Endothelial cell of umbilical vein (primary cell): ENCODE data around the gene MICALL2. TPM values are rescaled to one million over a fixed set of nuclear protein-coding genes. Genes with fewer than 3 reads are reported as not detected.

Experiments used
- BruUV-seq: library from RNA; stranded (reverse); fragments of 400-500 nt; replicated peaks from 2 replicates; lab custom pipeline; 2021; lab: Mats Ljungman, UMichigan
- CTCF ChIA-PET: fragments of 300-600, 350-600 bp; sonication (Branson Sonifier 250); formaldehyde crosslinking; loops from one replicate; lab custom pipeline; 2021; ENCODE audit warnings: antibody characterized with exemption, inconsistent platforms; lab: Charles Lee
- POLR2A ChIA-PET: fragments of 300-600, 350-600 bp; sonication (Branson Sonifier 250); formaldehyde crosslinking; loops from one replicate; lab custom pipeline; 2021; ENCODE audit warnings: antibody characterized with exemption, inconsistent platforms; lab: Charles Lee
- DNase-seq: peaks from one replicate; pipeline ENCODE4 v3.0.0-alpha.2; 2011; ENCODE audit warnings: low read depth, low spot score
- FAIRE-seq: peaks from 2 replicates; lab custom pipeline; 2011; peaks lifted over from hg19 to GRCh38; lab: Jason Lieb, UNC
- H2AFZ ChIP-seq: 2 replicates; pipeline ENCODE4 v1.6.0; 2012; ENCODE audit warnings: low read depth, low read length, control low read depth, inconsistent platforms
- H3K27ac ChIP-seq: 2 replicates; pipeline ENCODE4 v1.5.1; 2011; ENCODE audit warnings: low read depth, mild to moderate bottlenecking, control low read depth, low read length, moderate library complexity; ENCODE audit not compliant: insufficient read depth
- H3K27me3 ChIP-seq, 2 experiments: 2 replicates each; pipeline versions ENCODE4 v1.6.0 to v1.6.1; 2011; ENCODE audit warnings: low read length in 2 of 2, mixed read lengths in 1 of 2; ENCODE audit not compliant: control insufficient read depth in 2 of 2, insufficient read depth in 2 of 2
- H3K36me3 ChIP-seq, 2 experiments: 2 replicates in 1 of 2; 3 replicates in 1 of 2; pipeline ENCODE4 v1.5.1; 2011; ENCODE audit warnings: low read length in 2 of 2, mild to moderate bottlenecking in 1 of 2, moderate library complexity in 1 of 2; ENCODE audit not compliant: control insufficient read depth in 2 of 2, insufficient read depth in 2 of 2; ENCODE audit errors: extremely low read depth in 1 of 2
- H3K4me1 ChIP-seq: 3 replicates; pipeline ENCODE4 v1.5.1; 2011; ENCODE audit warnings: mild to moderate bottlenecking, low read length; ENCODE audit not compliant: control insufficient read depth, insufficient read depth; ENCODE audit errors: extremely low read depth
- H3K4me2 ChIP-seq: 2 replicates; pipeline ENCODE4 v1.6.1; 2011; ENCODE audit warnings: low read length, control low read depth, mixed read lengths; ENCODE audit not compliant: insufficient read depth
- H3K4me3 ChIP-seq, 3 experiments: fragments of 200-600 bp in 1 of 3; sonication (generic), shearing (Covaris generic) in 1 of 3; replicated peaks in 1 of 3; 2 replicates each; pipeline ENCODE4 v1.5.1; 2011 to 2016; ENCODE audit warnings: control low read depth in 3 of 3, low read length in 3 of 3, mild to moderate bottlenecking in 2 of 3, inconsistent platforms in 1 of 3, low read depth in 1 of 3, moderate library complexity in 1 of 3; ENCODE audit not compliant: insufficient read depth in 1 of 3
- H3K79me2 ChIP-seq: 2 replicates; pipeline ENCODE4 v1.6.0; 2012; ENCODE audit warnings: low read length, inconsistent platforms; ENCODE audit not compliant: control insufficient read depth, insufficient read depth
- H3K9ac ChIP-seq: replicated peaks from 2 replicates; pipeline ENCODE3; 2011; ENCODE audit warnings: low read length, control low read depth; ENCODE audit not compliant: insufficient read depth; ENCODE audit errors: extremely low read depth
- H3K9me1 ChIP-seq: replicated peaks from 3 replicates; pipeline ENCODE4 v1.6.0; 2011; ENCODE audit warnings: mild to moderate bottlenecking, low read length; ENCODE audit not compliant: control insufficient read depth, insufficient read depth; ENCODE audit errors: extremely low read depth
- H3K9me3 ChIP-seq: replicated peaks from 2 replicates; pipeline ENCODE4 v1.5.1; 2012; ENCODE audit warnings: low read length, inconsistent platforms; ENCODE audit not compliant: control insufficient read depth, insufficient read depth
- H4K20me1 ChIP-seq: replicated peaks from 2 replicates; pipeline ENCODE3; 2011; ENCODE audit warnings: mild to moderate bottlenecking, low read length; ENCODE audit not compliant: control insufficient read depth, insufficient read depth; ENCODE audit errors: extremely low read depth
- EZH2 ChIP-seq: IDR thresholded peaks from 2 replicates; pipeline ENCODE4 v1.6.1; 2012; ENCODE audit warnings: borderline replicate concordance, low read depth, mild to moderate bottlenecking, moderate library complexity, low read length, inconsistent platforms; ENCODE audit not compliant: severe bottlenecking
- FOS ChIP-seq: IDR thresholded peaks from 2 replicates; pipeline ENCODE4 v1.6.1; 2011; ENCODE audit warnings: mild to moderate bottlenecking, low read length, moderate library complexity, borderline replicate concordance; ENCODE audit not compliant: insufficient read depth
- GATA2 ChIP-seq: IDR thresholded peaks from 2 replicates; pipeline ENCODE4 v1.7.0; 2011; ENCODE audit warnings: low read depth, mild to moderate bottlenecking, moderate library complexity, mixed read lengths, low read length; ENCODE audit not compliant: insufficient read length, insufficient read depth
- JUN ChIP-seq: IDR thresholded peaks from 2 replicates; pipeline ENCODE4 v1.6.1; 2011; ENCODE audit warnings: borderline replicate concordance, low read depth; ENCODE audit not compliant: insufficient read length, insufficient read depth
- MYC ChIP-seq: IDR thresholded peaks from one replicate; pipeline ENCODE4 v1.6.1; 2011; ENCODE audit warnings: mild to moderate bottlenecking, low read depth, low read length
- POLR2A ChIP-seq: IDR thresholded peaks from 2 replicates; pipeline ENCODE4 v1.6.1; 2012; ENCODE audit warnings: low read depth, mild to moderate bottlenecking, control low read depth, low read length
- POLR2AphosphoS5 ChIP-seq: IDR thresholded peaks from 2 replicates; pipeline ENCODE4 v1.6.1; 2012; ENCODE audit warnings: low read depth, mild to moderate bottlenecking, control low read depth, low read length, moderate library complexity; ENCODE audit not compliant: insufficient read depth
- dilution Hi-C: fragments of 300-500 bp; cut with MboI; formaldehyde crosslinking; loops from one replicate; pipeline ENCODE4 v1.15.0; 2019; ENCODE audit warnings: low sequenced_read_pairs; ENCODE audit not compliant: extremely low pct_ligation_motif_present
- intact Hi-C: fragments of 100-400 bp; cut with micrococcal nuclease; formaldehyde crosslinking; loops from one replicate; pipeline ENCODE4 v1.10.0; 2022
- polyA plus RNA-seq, 4 experiments: library from polyadenylated mRNA; depleted of rRNA in 3 of 4; stranded (reverse) in 3 of 4; unstranded in 1 of 4; fragments of >200 nt; gene quantifications; 2 replicates each; pipeline versions ENCODE4 v1.2.1 to v1.2.3, GENCODE V29; 2011 to 2012; ENCODE audit warnings: missing spikeins in 1 of 4
- total RNA-seq: library from RNA; stranded (reverse); gene quantifications from 2 replicates; pipeline ENCODE4 v1.2.3, GENCODE V29; 2021
- TF ChIP-seq, protein P1 (sequence below), 2 donors: IDR thresholded peaks; 1 replicate in 1 of 2; 2 replicates in 1 of 2; pipeline ENCODE4 v1.5.1; 2011; ENCODE audit warnings: low read length in 2 of 2, mild to moderate bottlenecking in 2 of 2, moderate library complexity in 2 of 2, control low read depth in 1 of 2, inconsistent platforms in 1 of 2, low read depth in 1 of 2; ENCODE audit not compliant: insufficient read depth in 1 of 2; ENCODE audit errors: extremely low read depth in 1 of 2
- TF ChIP-seq, protein P2 (sequence below): IDR thresholded peaks from 2 replicates; pipeline ENCODE4 v1.6.1; 2011; ENCODE audit not compliant: insufficient read depth, insufficient read length

The MICALL2 gene
- total and polyA plus RNA-seq, 2 donors (not counting 3 experiments of a cell fraction or from before 2014, with no cell fraction given), result 29.8 to 46.3 TPM

DNA sequence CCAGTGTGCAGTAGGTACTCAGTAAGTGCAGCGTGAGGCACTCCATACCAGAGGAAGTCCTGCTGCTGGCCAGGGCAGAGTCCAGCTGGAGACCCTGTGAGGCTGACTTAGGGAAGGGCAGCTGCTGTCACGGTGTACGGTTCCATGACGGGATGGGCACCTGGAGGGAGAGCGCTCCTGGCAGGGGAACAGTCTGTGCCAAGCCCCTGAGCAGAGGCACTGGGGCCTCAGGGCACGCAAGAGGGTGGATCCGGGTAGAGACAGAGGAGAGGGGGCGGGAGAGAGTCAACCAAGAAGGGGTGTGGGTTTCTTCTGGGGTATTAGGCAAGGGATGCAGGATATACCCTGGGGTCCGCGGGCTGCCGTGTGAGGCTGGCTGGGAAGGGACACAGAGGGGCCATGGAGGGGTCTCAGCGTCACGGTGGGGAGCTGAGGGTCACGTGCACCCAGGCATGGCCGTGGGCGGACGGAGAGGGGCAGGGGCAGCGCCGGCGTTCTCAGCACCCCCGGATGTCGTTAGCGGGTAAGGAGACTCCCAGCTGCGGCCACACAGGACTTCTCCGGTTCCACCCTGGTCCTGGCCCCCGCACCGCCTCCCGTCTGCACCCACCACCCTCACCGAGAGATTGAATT, 70.5 kb downstream of the MICALL2 start:
- Histone ChIP-seq H3K4me1 (no peaks in the 10 kb centered on the region), H3K9ac (no peak overlapping the region), H3K27ac (no peak overlapping the region), H3K9me1 (no peaks in the 10 kb centered on the region), H3K79me2 (no peaks in the 10 kb centered on the region), H4K20me1 (no peaks in the 10 kb centered on the region), H3K4me2 (no peak overlapping the region), H3K4me3 (no peak overlapping the region), H3K27me3 (no peaks in the 10 kb centered on the region), H3K9me3 (no peaks in the 10 kb centered on the region), H3K36me3 (no peaks in the 10 kb centered on the region), H2AFZ (no peak overlapping the region)
- TF ChIP-seq GATA2, result no peak
- no peak for TF ChIP-seq FOS
- TF ChIP-seq EZH2, result no peak
- TF ChIP-seq, protein P1, sequence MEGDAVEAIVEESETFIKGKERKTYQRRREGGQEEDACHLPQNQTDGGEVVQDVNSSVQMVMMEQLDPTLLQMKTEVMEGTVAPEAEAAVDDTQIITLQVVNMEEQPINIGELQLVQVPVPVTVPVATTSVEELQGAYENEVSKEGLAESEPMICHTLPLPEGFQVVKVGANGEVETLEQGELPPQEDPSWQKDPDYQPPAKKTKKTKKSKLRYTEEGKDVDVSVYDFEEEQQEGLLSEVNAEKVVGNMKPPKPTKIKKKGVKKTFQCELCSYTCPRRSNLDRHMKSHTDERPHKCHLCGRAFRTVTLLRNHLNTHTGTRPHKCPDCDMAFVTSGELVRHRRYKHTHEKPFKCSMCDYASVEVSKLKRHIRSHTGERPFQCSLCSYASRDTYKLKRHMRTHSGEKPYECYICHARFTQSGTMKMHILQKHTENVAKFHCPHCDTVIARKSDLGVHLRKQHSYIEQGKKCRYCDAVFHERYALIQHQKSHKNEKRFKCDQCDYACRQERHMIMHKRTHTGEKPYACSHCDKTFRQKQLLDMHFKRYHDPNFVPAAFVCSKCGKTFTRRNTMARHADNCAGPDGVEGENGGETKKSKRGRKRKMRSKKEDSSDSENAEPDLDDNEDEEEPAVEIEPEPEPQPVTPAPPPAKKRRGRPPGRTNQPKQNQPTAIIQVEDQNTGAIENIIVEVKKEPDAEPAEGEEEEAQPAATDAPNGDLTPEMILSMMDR (IDR thresholded peaks at IDR 0.05; ENCODE audit: extremely low read depth in 1 of 2, insufficient read depth in 1 of 2, low read depth in 1 of 2, low read length in 2 of 2), result no peak
- no peak for TF ChIP-seq POLR2A
- no peak for TF ChIP-seq POLR2AphosphoS5
- no peak for TF ChIP-seq MYC
- TF ChIP-seq, protein P2, sequence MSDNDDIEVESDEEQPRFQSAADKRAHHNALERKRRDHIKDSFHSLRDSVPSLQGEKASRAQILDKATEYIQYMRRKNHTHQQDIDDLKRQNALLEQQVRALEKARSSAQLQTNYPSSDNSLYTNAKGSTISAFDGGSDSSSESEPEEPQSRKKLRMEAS, result no peak
- TF ChIP-seq JUN, result no peak
- ChIA-PET CTCF (no interaction called here), POLR2A (no interaction called here)
- FAIRE-seq, result no peak
- dilution Hi-C loops, result no loop called here
- intact Hi-C loops, result no loop called here
- BruUV-seq, result no TSS peak
- DNase-seq, result no peak
